Measurements from ENCODE around the gene SEPTIN3.

Gene SEPTIN3

DNA sequence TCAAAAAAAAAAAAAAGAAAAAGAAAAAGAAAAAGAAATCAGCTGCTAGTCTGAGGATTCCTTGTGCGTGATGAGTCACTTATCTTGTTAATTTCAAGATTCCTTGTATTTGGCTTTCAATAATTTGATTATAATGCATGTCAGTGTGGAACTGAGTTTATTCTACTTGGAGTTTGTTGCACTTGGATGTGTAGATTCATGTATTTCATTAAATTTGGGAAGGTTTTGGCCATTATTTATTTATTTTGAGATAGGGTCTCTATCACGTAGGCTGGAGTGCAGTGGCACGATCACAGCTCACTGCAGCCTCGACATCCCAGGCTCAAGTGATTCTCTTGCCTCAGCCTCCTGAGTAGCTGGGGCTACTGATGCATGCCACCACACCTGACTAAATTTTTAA lies 44.1 kb downstream of the SEPTIN3 start:
- FAIRE-seq (no peak), DNase-seq (ENCODE audit: low spot score) (no peak)

DNA sequence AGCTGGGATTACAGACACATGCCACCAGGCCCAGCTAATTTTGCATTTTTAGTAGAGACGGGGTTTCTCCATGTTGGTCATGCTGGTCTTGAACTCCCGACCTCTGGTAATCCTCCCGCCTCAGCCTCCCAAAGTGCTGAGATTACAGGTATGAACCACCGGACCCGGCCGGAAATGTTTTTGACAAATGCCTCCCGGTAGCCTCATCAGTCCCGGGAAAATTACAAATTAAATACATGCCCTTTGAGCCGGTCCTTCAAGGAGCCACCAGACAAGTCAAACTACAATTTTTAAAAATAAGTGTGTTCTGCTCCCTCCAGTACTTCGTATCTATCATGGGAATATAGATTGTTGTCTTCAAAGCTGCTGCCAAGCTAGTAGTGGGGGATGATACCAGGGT lies 46.9 kb downstream of the SEPTIN3 start:
- no peak for FAIRE-seq
- no peak for DNase-seq (ENCODE audit: low spot score)

DNA sequence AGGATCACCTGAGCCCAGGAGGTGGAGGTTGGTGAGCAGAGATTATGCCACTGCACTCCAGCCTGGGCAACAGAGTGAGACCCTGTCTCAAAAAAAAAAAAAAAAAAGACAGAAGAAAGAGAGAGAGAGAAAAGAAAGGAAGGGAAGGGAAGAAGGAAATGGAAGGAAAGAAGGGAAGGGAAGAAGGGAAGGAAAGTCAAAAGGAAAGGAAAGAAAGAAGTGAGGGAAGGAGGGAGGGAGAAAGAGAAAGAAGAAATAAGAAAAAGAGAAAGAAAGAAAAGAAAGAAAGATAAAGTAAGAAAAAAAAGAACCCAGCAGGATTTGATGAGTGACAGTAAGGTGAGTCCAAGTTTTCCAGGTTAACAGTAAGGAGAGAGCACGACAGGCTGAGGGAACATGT lies 49.0 kb downstream of the SEPTIN3 start:
- DNase-seq (ENCODE audit: low spot score): no peak

More for the DNA sequence above, 49.0 kb downstream of the SEPTIN3 start:
- FAIRE-seq: no peak

Data from RCC 7860 (cell line).